Suprapubic skin (tissue), 4 donors: ENCODE data around the gene STXBP4. TPM values are rescaled to one million over a fixed set of nuclear protein-coding genes. Genes with fewer than 3 reads are reported as not detected.

Experiments used
- DNase-seq, 2 donors: peaks; one replicate each; pipeline ENCODE4 v3.0.0-alpha.2; 2019; ENCODE audit warnings: low spot score in 2 of 2
- H3K27ac ChIP-seq: fragments of 200-600 bp; sonication (generic); one replicate; pipeline ENCODE4 v1.5.1; 2019
- H3K27me3 ChIP-seq: fragments of 200-600 bp; sonication (generic); one replicate; pipeline ENCODE4 v1.5.1; 2019
- H3K36me3 ChIP-seq: fragments of 200-600 bp; sonication (generic); one replicate; pipeline ENCODE4 v1.5.1; 2019
- H3K4me1 ChIP-seq: fragments of 200-600 bp; sonication (generic); one replicate; pipeline ENCODE4 v1.5.1; 2019
- H3K4me3 ChIP-seq: fragments of 200-600 bp; sonication (generic); one replicate; pipeline ENCODE4 v1.5.1; 2019; ENCODE audit warnings: mild to moderate bottlenecking
- H3K9me3 ChIP-seq: fragments of 200-600 bp; sonication (generic); one replicate; pipeline ENCODE4 v1.5.1; 2019
- CTCF ChIP-seq, 2 donors: fragments of 200-600 bp in 1 of 2; fragments of 450-650 bp in 1 of 2; sonication (generic) in 1 of 2; IDR thresholded peaks; one replicate each; pipeline ENCODE4 v1.5.1; 2016 to 2019; ENCODE audit warnings: antibody characterized with exemption in 2 of 2, mild to moderate bottlenecking in 1 of 2, moderate library complexity in 1 of 2
- EP300 ChIP-seq: sonication (generic); formaldehyde crosslinking; IDR thresholded peaks from one replicate; pipeline ENCODE4 v1.6.1; 2017; ENCODE audit warnings: antibody characterized with exemption
- POLR2A ChIP-seq, 2 donors: fragments of 450-650 bp; IDR thresholded peaks; one replicate each; pipeline ENCODE4 v1.6.1; 2017; ENCODE audit warnings: antibody characterized with exemption in 2 of 2, mild to moderate bottlenecking in 2 of 2, moderate library complexity in 2 of 2
- POLR2AphosphoS5 ChIP-seq, 3 donors: sonication (generic); formaldehyde crosslinking; IDR thresholded peaks; one replicate each; pipeline ENCODE4 v1.6.1; 2017; ENCODE audit warnings: antibody characterized with exemption in 3 of 3
- WGBS: methylation state at CpG from one replicate; pipeline ENCODE4 v1.1.5; 2018; 5-methylcytosine and 5-hydroxymethylcytosine counted together
- total RNA-seq, 4 donors: library from RNA; depleted of rRNA; stranded (reverse); fragments of >200 nt; gene quantifications; one replicate each; pipeline ENCODE4 v1.1.0, GENCODE V29; 2016

STXBP4 gene
- total RNA-seq, 4 donors from 2014 or later, result 1.6 to 29.4 (median 7.4) TPM

GRCh38 chr17:55037828-55038227, 69.3 kb downstream of the STXBP4 start:
- TF ChIP-seq POLR2AphosphoS5 (IDR thresholded peaks at IDR 0.05), result no peak
- no peak for TF ChIP-seq POLR2A (IDR thresholded peaks at IDR 0.05)
- TF ChIP-seq CTCF (IDR thresholded peaks at IDR 0.05), result no peak
- no peak for TF ChIP-seq EP300
- no peak for DNase-seq
- Histone ChIP-seq H3K4me1 (no peaks in the 10 kb centered on the region), H3K4me3 (no peak overlapping the region), H3K9me3 (no peaks in the 10 kb centered on the region), H3K36me3 (peaks cover 2% of the 10 kb centered on the region), H3K27me3 (no peaks in the 10 kb centered on the region), H3K27ac (no peak overlapping the region)
- 0% methylated on average over 1 of the region's 1 CpG for WGBS

- no peak for DNase-seq
- Histone ChIP-seq H3K9me3 (no peaks in the 10 kb centered on the region), H3K4me1 (no peaks in the 10 kb centered on the region), H3K36me3 (no peaks in the 10 kb centered on the region), H3K4me3 (no peak overlapping the region), H3K27me3 (no peaks in the 10 kb centered on the region), H3K27ac (no peak overlapping the region)
- 92% methylated on average over 1 of the region's 1 CpG for WGBS
- TF ChIP-seq CTCF (IDR thresholded peaks at IDR 0.05) (no peak), POLR2AphosphoS5 (IDR thresholded peaks at IDR 0.05) (no peak), EP300 (no peak), POLR2A (IDR thresholded peaks at IDR 0.05) (no peak)
Measured at GRCh38 chr17:55038291-55038690, 69.7 kb downstream of the STXBP4 start.

- no peaks in the 10 kb centered on the region for H3K4me1 ChIP-seq
- TF ChIP-seq EP300 (no peak), POLR2A (IDR thresholded peaks at IDR 0.05) (no peak), POLR2AphosphoS5 (IDR thresholded peaks at IDR 0.05) (no peak), CTCF (IDR thresholded peaks at IDR 0.05) (no peak)
- H3K36me3 ChIP-seq, result peaks cover 3% of the 10 kb centered on the region
- WGBS, result 64% methylated on average over 4 of the region's 4 CpGs
- H3K9me3 ChIP-seq, result no peaks in the 10 kb centered on the region
- DNase-seq, result no peak
- no peaks in the 10 kb centered on the region for H3K27me3 ChIP-seq
- no peak overlapping the region for H3K4me3 ChIP-seq
- no peak overlapping the region for H3K27ac ChIP-seq
Measured at GRCh38 chr17:55040611-55041010, 72.0 kb downstream of the STXBP4 start.

- TF ChIP-seq POLR2A (IDR thresholded peaks at IDR 0.05) (no peak), EP300 (no peak), POLR2AphosphoS5 (IDR thresholded peaks at IDR 0.05) (no peak)
- 83% methylated on average over 1 of the region's 1 CpG for WGBS
Measured at GRCh38 chr17:55053855-55054254, 85.3 kb downstream of the STXBP4 start.

GRCh38 chr17:55054429-55054828, 85.9 kb downstream of the STXBP4 start:
- no peaks in the 10 kb centered on the region for H3K4me1 ChIP-seq
- no peaks in the 10 kb centered on the region for H3K36me3 ChIP-seq
- H3K4me3 ChIP-seq, result no peak overlapping the region
- no peak for DNase-seq
- TF ChIP-seq EP300 (no peak), POLR2AphosphoS5 (IDR thresholded peaks at IDR 0.05) (no peak), POLR2A (IDR thresholded peaks at IDR 0.05) (no peak), CTCF (IDR thresholded peaks at IDR 0.05) (no peak)
- no peak overlapping the region for H3K27ac ChIP-seq
- no peaks in the 10 kb centered on the region for H3K27me3 ChIP-seq
- no peaks in the 10 kb centered on the region for H3K9me3 ChIP-seq

More at GRCh38 chr17:55053855-55054254, 85.3 kb downstream of the STXBP4 start:
- Histone ChIP-seq H3K27ac (no peak overlapping the region), H3K4me1 (no peaks in the 10 kb centered on the region), H3K4me3 (no peak overlapping the region), H3K36me3 (no peaks in the 10 kb centered on the region), H3K9me3 (no peaks in the 10 kb centered on the region), H3K27me3 (no peaks in the 10 kb centered on the region)
- no peak for DNase-seq

- Histone ChIP-seq H3K36me3 (no peaks in the 10 kb centered on the region), H3K4me3 (no peak overlapping the region), H3K27me3 (no peaks in the 10 kb centered on the region), H3K4me1 (no peaks in the 10 kb centered on the region), H3K9me3 (no peaks in the 10 kb centered on the region), H3K27ac (no peak overlapping the region)
- 56% methylated on average over 4 of the region's 4 CpGs for WGBS
- TF ChIP-seq EP300 (no peak), CTCF (IDR thresholded peaks at IDR 0.05) (no peak), POLR2AphosphoS5 (IDR thresholded peaks at IDR 0.05) (no peak), POLR2A (IDR thresholded peaks at IDR 0.05) (no peak)
- DNase-seq, result no peak
Measured at GRCh38 chr17:55056526-55056925, 88.0 kb downstream of the STXBP4 start.
